Placental epithelial cell (primary cell): ENCODE measurements around the gene LDLRAP1. TPM values are rescaled to one million over a fixed set of nuclear protein-coding genes. Genes with fewer than 3 reads are reported as not detected.

ENCODE experiments used
- total RNA-seq: library from RNA; depleted of rRNA; stranded (reverse); fragments of >200 nt; gene quantifications from 2 replicates; pipeline ENCODE4 v1.2.3, GENCODE V29; 2012

LDLRAP1 gene, protein sequence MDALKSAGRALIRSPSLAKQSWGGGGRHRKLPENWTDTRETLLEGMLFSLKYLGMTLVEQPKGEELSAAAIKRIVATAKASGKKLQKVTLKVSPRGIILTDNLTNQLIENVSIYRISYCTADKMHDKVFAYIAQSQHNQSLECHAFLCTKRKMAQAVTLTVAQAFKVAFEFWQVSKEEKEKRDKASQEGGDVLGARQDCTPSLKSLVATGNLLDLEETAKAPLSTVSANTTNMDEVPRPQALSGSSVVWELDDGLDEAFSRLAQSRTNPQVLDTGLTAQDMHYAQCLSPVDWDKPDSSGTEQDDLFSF
- total RNA-seq: 13.0 and 16.2 TPM in 2 replicates

DNA sequence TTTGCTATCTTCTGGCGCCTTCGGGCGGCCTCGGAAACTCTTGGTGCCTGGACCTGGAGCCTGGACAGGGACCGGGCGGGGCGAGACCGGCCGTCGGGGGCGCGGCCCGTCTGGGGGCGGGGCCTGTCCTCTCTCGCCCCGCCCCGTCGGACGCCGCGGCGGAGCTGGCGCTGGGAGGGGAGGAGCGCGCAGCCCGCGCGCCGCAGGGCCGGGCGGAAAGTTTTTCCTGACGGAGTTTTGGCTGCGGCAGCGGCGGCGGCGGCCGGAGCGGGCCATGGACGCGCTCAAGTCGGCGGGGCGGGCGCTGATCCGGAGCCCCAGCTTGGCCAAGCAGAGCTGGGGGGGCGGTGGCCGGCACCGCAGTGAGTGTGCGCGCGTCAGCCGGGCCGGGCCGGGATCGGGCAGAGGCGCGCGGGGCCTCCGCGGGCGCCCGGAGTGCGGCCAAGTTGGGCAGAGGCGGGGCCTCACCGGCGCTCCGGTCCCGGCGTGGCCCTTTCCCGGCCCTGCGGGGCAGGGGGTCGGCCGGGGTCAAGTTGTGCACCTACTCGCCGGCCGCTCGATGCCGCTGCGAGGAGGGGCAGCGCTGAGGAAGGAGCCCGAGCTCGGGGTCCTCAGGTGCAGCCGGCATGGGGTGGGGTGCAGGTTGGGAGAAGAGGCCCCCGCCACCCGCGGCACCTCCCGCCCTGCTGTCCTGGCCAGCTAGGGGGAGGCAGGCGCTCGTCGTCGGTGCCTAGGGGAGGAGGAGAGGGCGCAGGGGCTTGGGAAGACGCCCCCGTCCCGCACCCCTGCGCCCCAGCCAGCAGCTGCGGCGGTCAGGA is at the start of gene LDLRAP1:
Gene LDLRAP1, plus strand, starts transcription at position 182 of the 818 bp plus-strand sequence. Its CDS starts 93 bp downstream, at position 275.

DNA sequence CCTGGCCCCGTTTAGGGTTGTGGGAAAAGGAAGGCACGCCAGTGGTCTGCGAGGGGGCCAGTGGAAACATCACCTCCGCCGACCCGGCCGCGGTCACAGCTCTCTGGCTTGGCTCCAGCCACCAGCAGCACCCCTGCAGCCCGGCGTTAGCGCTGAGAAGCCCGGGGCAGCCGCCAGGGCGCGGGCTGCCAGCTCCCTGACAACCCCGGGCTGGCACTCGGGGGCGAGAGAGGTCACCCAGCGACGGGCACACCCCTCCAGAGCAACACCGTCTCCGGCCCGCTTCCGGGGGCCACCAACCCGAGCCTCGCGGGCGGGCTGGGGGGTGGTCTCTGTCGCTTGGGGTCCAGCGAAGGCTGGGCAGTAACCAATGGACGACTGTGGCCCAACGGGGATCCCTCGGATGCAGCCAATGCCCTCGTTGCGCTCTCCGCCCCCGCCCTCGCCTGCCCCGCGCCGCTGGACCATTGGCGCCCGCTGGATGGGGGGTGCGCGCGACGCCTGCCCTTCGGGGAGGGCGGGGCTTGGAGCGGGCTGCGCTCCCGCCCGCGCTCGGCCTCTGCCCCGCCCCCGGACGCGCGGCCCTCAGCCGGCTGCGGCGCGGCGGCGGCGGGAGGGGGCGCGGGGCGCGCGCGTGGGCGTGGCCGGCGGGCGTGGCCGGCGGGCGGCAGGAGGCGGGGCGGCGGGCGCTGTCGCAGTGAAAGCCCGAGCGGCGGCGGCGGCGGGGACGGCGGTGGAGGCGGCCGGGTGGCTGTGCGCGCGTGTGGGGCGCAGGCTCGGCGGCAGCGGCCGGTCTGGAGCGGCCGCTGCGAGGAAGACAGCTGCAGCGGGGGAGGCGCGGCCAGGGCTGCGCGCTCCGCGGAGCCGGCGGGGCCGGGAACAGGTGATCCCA is 72.9 kb downstream of the LDLRAP1 start, which contains the start of gene MAN1C1:
Gene MAN1C1, plus strand, starts transcription at position 697 of the 892 bp plus-strand sequence. CDS start 1,007 bp downstream, outside the sequence.

Other genes with a start within 250 kb of the LDLRAP1 start
- 68.3 and 104 TPM in 2 replicates for gene TMEM50A, start 205.3 kb upstream of the LDLRAP1 start, total RNA-seq
- gene RHCE, start 122.8 kb upstream of the LDLRAP1 start, total RNA-seq: 0.87 and 1.2 TPM in 2 replicates
- gene MACO1, start 112.7 kb upstream of the LDLRAP1 start, total RNA-seq: 25.9 and 26.9 TPM in 2 replicates
- 0.11 and 0.79 TPM in 2 replicates for gene MAN1C1, start 73.2 kb downstream of the LDLRAP1 start, total RNA-seq